Breast epithelium (tissue), 3 donors: Measurements from ENCODE around the gene MGST3.

Experiments
- CTCF ChIP-seq, 3 donors: fragments of 450-650 bp; IDR thresholded peaks; one replicate each; pipeline ENCODE4 v1.5.1; 2016 to 2017; ENCODE audit warnings: antibody characterized with exemption in 3 of 3, mild to moderate bottlenecking in 3 of 3, moderate library complexity in 3 of 3
- POLR2A ChIP-seq: fragments of 450-650 bp; IDR thresholded peaks from one replicate; pipeline ENCODE4 v1.6.1; 2016; ENCODE audit warnings: antibody characterized with exemption, mild to moderate bottlenecking, moderate library complexity
- POLR2AphosphoS5 ChIP-seq, 3 donors: sonication (generic); formaldehyde crosslinking; IDR thresholded peaks; one replicate each; pipeline ENCODE4 v1.6.1; 2017; ENCODE audit warnings: antibody characterized with exemption in 3 of 3

GRCh38 chr1:165680303-165680702 lies 49.3 kb downstream of the MGST3 start:
- no peak for TF ChIP-seq POLR2AphosphoS5 (IDR thresholded peaks at IDR 0.05)
- no peak for TF ChIP-seq CTCF (IDR thresholded peaks at IDR 0.05)
- TF ChIP-seq POLR2A = no peak
